HEK293 (cell line): Measurements from ENCODE around the gene MCRIP2.

Experiments
- CTCF ChIA-PET: fragments of 350-600 bp; formaldehyde crosslinking; extraction: SDS; loops from one replicate; lab custom pipeline; 2021; ENCODE audit warnings: antibody characterized with exemption; lab: Yijun Ruan, JAX
- POLR2A ChIA-PET: fragments of 300-600 bp; formaldehyde crosslinking; extraction: SDS; loops from one replicate; lab custom pipeline; 2020; ENCODE audit warnings: antibody characterized with exemption, inconsistent platforms; lab: Yijun Ruan, JAX
- H3K27ac ChIP-seq: fragments of 200-500 bp; sonication (Bioruptor generic); 2 replicates; pipeline ENCODE4 v1.5.1; 2014; ENCODE audit warnings: low read depth, low read length, control low read depth, inconsistent platforms; ENCODE audit errors: extremely low read depth
- H3K36me3 ChIP-seq, 2 experiments: fragments of 200-500 bp in 1 of 2; sonication (Bioruptor generic) in 1 of 2; 1 replicate in 1 of 2; 2 replicates in 1 of 2; pipeline ENCODE4 v1.5.1; 2014 to 2017; ENCODE audit warnings: inconsistent platforms in 2 of 2, low read length in 2 of 2; ENCODE audit not compliant: control insufficient read depth in 2 of 2, insufficient read depth in 1 of 2
- H3K4me1 ChIP-seq: fragments of 200-500 bp; sonication (Bioruptor generic); 2 replicates; pipeline ENCODE4 v1.5.1; 2014; ENCODE audit warnings: mild to moderate bottlenecking, low read length, inconsistent platforms; ENCODE audit not compliant: control insufficient read depth, insufficient read depth
- H3K4me3 ChIP-seq: 2 replicates; pipeline ENCODE4 v1.5.1; 2011; ENCODE audit warnings: low read depth, mild to moderate bottlenecking, control low read depth, low read length, moderate library complexity
- H3K9me3 ChIP-seq: fragments of 200-500 bp; sonication (Bioruptor generic); 2 replicates; pipeline ENCODE4 v1.5.1; 2014; ENCODE audit warnings: low read depth, low read length, inconsistent platforms; ENCODE audit not compliant: control insufficient read depth, insufficient read depth
- AEBP2 ChIP-seq: fragments of 450-650 bp; formaldehyde crosslinking; IDR thresholded peaks from 2 replicates; pipeline ENCODE4 v1.5.1; 2016; ENCODE audit warnings: missing biosample characterization, missing genetic modification characterization, borderline replicate concordance
- BCL11A ChIP-seq: fragments of 450-650 bp; formaldehyde crosslinking; IDR thresholded peaks from 2 replicates; pipeline ENCODE4 v1.5.1; 2016; ENCODE audit warnings: low read depth, missing biosample characterization, missing genetic modification characterization
- GLIS2 ChIP-seq: fragments of 450-650 bp; formaldehyde crosslinking; IDR thresholded peaks from 2 replicates; pipeline ENCODE4 v1.5.1; 2016; ENCODE audit warnings: missing biosample characterization, missing genetic modification characterization
- KLF1 ChIP-seq: fragments of 450-650 bp; formaldehyde crosslinking; IDR thresholded peaks from 2 replicates; pipeline ENCODE4 v1.5.1; 2016; ENCODE audit warnings: missing biosample characterization, missing genetic modification characterization
- PATZ1 ChIP-seq: fragments of 450-650 bp; formaldehyde crosslinking; IDR thresholded peaks from 2 replicates; pipeline ENCODE4 v1.5.1; 2016; ENCODE audit warnings: missing biosample characterization, missing genetic modification characterization
- ZBTB8A ChIP-seq: fragments of 450-650 bp; formaldehyde crosslinking; IDR thresholded peaks from 2 replicates; pipeline ENCODE4 v1.5.1; 2016; ENCODE audit warnings: missing biosample characterization, missing genetic modification characterization
- ZNF114 ChIP-seq: fragments of 450-650 bp; formaldehyde crosslinking; IDR thresholded peaks from 2 replicates; pipeline ENCODE4 v1.5.0; 2017; ENCODE audit warnings: missing biosample characterization, missing genetic modification characterization
- ZNF280C ChIP-seq: fragments of 450-650 bp; formaldehyde crosslinking; IDR thresholded peaks from 2 replicates; pipeline ENCODE4 v1.5.1; 2016; ENCODE audit warnings: missing biosample characterization, missing genetic modification characterization
- ZNF324 ChIP-seq: fragments of 450-650 bp; formaldehyde crosslinking; IDR thresholded peaks from 2 replicates; pipeline ENCODE4 v1.5.1; 2016; ENCODE audit warnings: missing biosample characterization, missing genetic modification characterization
- ZNF510 ChIP-seq: fragments of 450-650 bp; formaldehyde crosslinking; IDR thresholded peaks from 2 replicates; pipeline ENCODE4 v1.5.1; 2018; ENCODE audit warnings: mild to moderate bottlenecking, missing genetic modification characterization, missing biosample characterization; ENCODE audit not compliant: insufficient replicate concordance
- ZNF600 ChIP-seq: fragments of 450-650 bp; formaldehyde crosslinking; IDR thresholded peaks from 2 replicates; pipeline ENCODE4 v1.5.1; 2016; ENCODE audit warnings: missing biosample characterization, missing genetic modification characterization
- ZNF645 ChIP-seq: fragments of 450-650 bp; formaldehyde crosslinking; IDR thresholded peaks from 2 replicates; pipeline ENCODE4; 2016; ENCODE audit warnings: missing biosample characterization, missing genetic modification characterization
- ZSCAN18 ChIP-seq: fragments of 450-650 bp; formaldehyde crosslinking; IDR thresholded peaks from 2 replicates; pipeline ENCODE4 v1.5.1; 2016; ENCODE audit warnings: missing biosample characterization, missing genetic modification characterization

MCRIP2 gene

GRCh38 chr16:628321-629061 lies 13.1 kb upstream of the MCRIP2 start:
- CTCF ChIA-PET = interaction anchor here (0.6 kb wide), 2 partner anchors 15 to 84 kb away, joined by 3 read pairs; no protein-coding TSS in a partner anchor
- H3K36me3 ChIP-seq = peaks cover 0 to 7% of the 10 kb centered on the region in 2 experiments; a peak in 1 of 3 replicates
- peak; percentile 40; the same call in 1 of the 2 replicates for TF ChIP-seq GLIS2
- TF ChIP-seq ZNF645 (tag by site-specific recombination) = no peak
- TF ChIP-seq ZNF114 (tag by site-specific recombination) = no peak
- no peak for TF ChIP-seq ZNF280C
- no peak for TF ChIP-seq AEBP2 (tag by site-specific recombination)
- TF ChIP-seq, all 188 proteins: peak for 1
- no peaks in the 10 kb centered on the region for H3K9me3 ChIP-seq
- H3K4me3 ChIP-seq = no peak overlapping the region
- peaks cover 2% of the 10 kb centered on the region; the same call in 1 of the 2 replicates for H3K4me1 ChIP-seq
- no peak overlapping the region for H3K27ac ChIP-seq
- POLR2A ChIA-PET = no interaction called here

GRCh38 chr16:629185-629832 lies 12.3 kb upstream of the MCRIP2 start:
- Histone ChIP-seq H3K27ac (no peak overlapping the region), H3K4me1 (peaks cover 2% of the 10 kb centered on the region; the same call in 1 of the 2 replicates), H3K9me3 (no peaks in the 10 kb centered on the region), H3K4me3 (no peak overlapping the region), H3K36me3 (peaks cover 0 to 15% of the 10 kb centered on the region in 2 experiments; a peak in 1 of 3 replicates)
- no peak for TF ChIP-seq ZNF324
- 0 out of 2 replicates have a peak, but pooled peaks have one; percentile 6 for TF ChIP-seq BCL11A (tag by site-specific recombination)
- peak; percentile 39; the same call in 1 of the 2 replicates for TF ChIP-seq ZNF600 (tag by site-specific recombination)
- POLR2A ChIA-PET = interaction anchor here (0.6 kb wide), 1 partner anchor 109 kb away, joined by 4 read pairs; no protein-coding TSS in a partner anchor
- CTCF ChIA-PET = interaction anchor here (0.6 kb wide), 1 partner anchor 16 kb away, joined by 3 read pairs; no protein-coding TSS in a partner anchor

GRCh38 chr16:629833-630248 lies 11.8 kb upstream of the MCRIP2 start:
- H3K4me1 ChIP-seq = peaks cover 2% of the 10 kb centered on the region; the same call in 1 of the 2 replicates
- no peaks in the 10 kb centered on the region for H3K9me3 ChIP-seq
- H3K4me3 ChIP-seq = no peak overlapping the region
- H3K36me3 ChIP-seq = peaks cover 0 to 20% of the 10 kb centered on the region in 2 experiments; a peak in 1 of 3 replicates
- ChIA-PET CTCF (no interaction called here), POLR2A (interaction anchor here (0.6 kb wide), 1 partner anchor 109 kb away, joined by 4 read pairs; no protein-coding TSS in a partner anchor)
- peak overlapping the region; percentile 24; the same call in 1 of the 2 replicates for H3K27ac ChIP-seq
- TF ChIP-seq ZBTB8A (0 out of 2 replicates have a peak, but pooled peaks have one; percentile 31), BCL11A (tag by site-specific recombination) (0 out of 2 replicates have a peak, but pooled peaks have one; percentile 8), ZNF510 (no peak), GLIS2 (0 out of 2 replicates have a peak, but pooled peaks have one; percentile 27), KLF1 (0 out of 2 replicates have a peak, but pooled peaks have one; percentile 11), ZSCAN18 (tag by site-specific recombination) (no peak), PATZ1 (tag by site-specific recombination) (no peak)
